Tibial artery (tissue), 4 donors: ENCODE results near the gene EFNA1.
A peak's percentile ranks its signal among the peaks of the same experiment; 100 is the strongest.

Experiments used
- DNase-seq, 2 donors: peaks; one replicate each; pipeline ENCODE4 v3.0.0-alpha.2; 2019
- H3K27ac ChIP-seq, 2 donors: fragments of 200-600 bp; sonication (generic) in 1 of 2; 1 replicate in 1 of 2; 2 replicates in 1 of 2; pipeline ENCODE4 v1.5.1; 2018 to 2019; ENCODE audit warnings: mild to moderate bottlenecking in 1 of 2
- H3K27me3 ChIP-seq, 2 donors: fragments of 200-600 bp; sonication (generic) in 1 of 2; one replicate each; pipeline versions ENCODE4 v1.5.1 to v1.6.0; 2016 to 2019
- H3K36me3 ChIP-seq, 3 donors: fragments of 200-600 bp; sonication (generic) in 2 of 3; one replicate each; pipeline ENCODE4 v1.5.1; 2016 to 2019; ENCODE audit warnings: mild to moderate bottlenecking in 2 of 3
- H3K4me1 ChIP-seq, 4 donors: fragments of 200-600 bp; sonication (generic) in 2 of 4; 1 replicate in 3 of 4; 2 replicates in 1 of 4; pipeline ENCODE4 v1.5.1; 2016 to 2019
- H3K4me3 ChIP-seq, 2 donors: fragments of 200-600 bp; sonication (generic) in 1 of 2; 1 replicate in 1 of 2; 2 replicates in 1 of 2; pipeline ENCODE4 v1.5.1; 2018 to 2019; ENCODE audit warnings: mild to moderate bottlenecking in 2 of 2
- H3K9me3 ChIP-seq, 3 donors: fragments of 200-600 bp; sonication (generic) in 1 of 3; one replicate each; pipeline ENCODE4 v1.5.1; 2016 to 2019
- CTCF ChIP-seq, 2 experiments: fragments of 200-600 bp in 1 of 2; fragments of 450-650 bp in 1 of 2; IDR thresholded peaks; one replicate each; pipeline ENCODE4 v1.5.1; 2017 to 2019; ENCODE audit warnings: antibody characterized with exemption in 2 of 2, mild to moderate bottlenecking in 1 of 2, moderate library complexity in 1 of 2
- intact Hi-C: fragments of 100-400 bp; cut with DNase I; formaldehyde crosslinking; loops from one replicate; pipeline ENCODE4 v1.15.0; 2023; ENCODE audit warnings: low total_unique reads

The EFNA1 gene

GRCh38 chr1:155126556-155127104 lies 1.0 kb upstream of the EFNA1 start:
- H3K27me3 ChIP-seq: peaks cover 0 to 41% of the 10 kb centered on the region in 2 donors
- intact Hi-C loops: loop anchor here (5.0 kb wide), 1 partner anchor 34 kb away; no protein-coding TSS in a partner anchor
- H3K4me3 ChIP-seq: peak overlapping the region; percentile 55 to 59
- H3K27ac ChIP-seq: peak overlapping the region; percentile 41 to 62
- H3K9me3 ChIP-seq: no peaks in the 10 kb centered on the region
- peak in 1 of 2 donors; percentile 67 for DNase-seq
- H3K4me1 ChIP-seq: peaks cover 0 to 39% (median 28%) of the 10 kb centered on the region in 4 donors
- no peak for TF ChIP-seq CTCF (IDR thresholded peaks at IDR 0.05)
- peaks cover 0 to 6% (median 0%) of the 10 kb centered on the region in 3 donors for H3K36me3 ChIP-seq

- no peaks in the 10 kb centered on the region for H3K9me3 ChIP-seq
- peaks cover 0 to 43% of the 10 kb centered on the region in 2 donors for H3K27me3 ChIP-seq
- peak overlapping the region; percentile 55 to 59 for H3K4me3 ChIP-seq
- DNase-seq: no peak
- H3K36me3 ChIP-seq: peaks cover 0 to 21% (median 0%) of the 10 kb centered on the region in 3 donors
- intact Hi-C loops: loop anchor here (5.0 kb wide), 1 partner anchor 36 kb away; no protein-coding TSS in a partner anchor
- H3K4me1 ChIP-seq: peaks cover 0 to 39% (median 28%) of the 10 kb centered on the region in 4 donors
- no peak for TF ChIP-seq CTCF (IDR thresholded peaks at IDR 0.05)
- H3K27ac ChIP-seq: peak overlapping the region; percentile 41 to 62
These were observed 485 bp downstream of the EFNA1 start for GRCh38 chr1:155127967-155128754.

- H3K27ac ChIP-seq: no peak overlapping the region
- no peak for DNase-seq
- intact Hi-C loops: loop anchor here (5.0 kb wide), 1 partner anchor 37 kb away; no protein-coding TSS in a partner anchor
These were observed 1.2 kb downstream of the EFNA1 start for GRCh38 chr1:155128755-155129473.

GRCh38 chr1:155130272-155131006 lies 2.8 kb downstream of the EFNA1 start:
- DNase-seq: no peak
- Histone ChIP-seq H3K4me3 (peak overlapping the region; percentile 15 to 59), H3K27ac (no peak overlapping the region), H3K4me1 (peaks cover 0 to 45% (median 35%) of the 10 kb centered on the region in 4 donors), H3K9me3 (no peaks in the 10 kb centered on the region), H3K36me3 (peaks cover 0 to 36% (median 0%) of the 10 kb centered on the region in 3 donors), H3K27me3 (peaks cover 0 to 43% of the 10 kb centered on the region in 2 donors)
- intact Hi-C loops: no loop called here
- no peak for TF ChIP-seq CTCF (IDR thresholded peaks at IDR 0.05)

More at GRCh38 chr1:155128755-155129473, 1.2 kb downstream of the EFNA1 start:
- Histone ChIP-seq H3K4me1 (peaks cover 0 to 43% (median 28%) of the 10 kb centered on the region in 4 donors), H3K27me3 (peaks cover 0 to 43% of the 10 kb centered on the region in 2 donors), H3K9me3 (no peaks in the 10 kb centered on the region), H3K36me3 (peaks cover 0 to 28% (median 0%) of the 10 kb centered on the region in 3 donors), H3K4me3 (peak overlapping the region; percentile 55 to 59)
- TF ChIP-seq CTCF (IDR thresholded peaks at IDR 0.05): no peak

- H3K27ac ChIP-seq: no peak overlapping the region
- TF ChIP-seq CTCF (IDR thresholded peaks at IDR 0.05): no peak
- H3K36me3 ChIP-seq: peaks cover 0 to 36% (median 0%) of the 10 kb centered on the region in 3 donors
- H3K4me1 ChIP-seq: peaks cover 0 to 42% (median 31%) of the 10 kb centered on the region in 4 donors
- H3K27me3 ChIP-seq: peaks cover 0 to 43% of the 10 kb centered on the region in 2 donors
- no peak overlapping the region for H3K4me3 ChIP-seq
- DNase-seq: no peak
- intact Hi-C loops: no loop called here
- no peaks in the 10 kb centered on the region for H3K9me3 ChIP-seq
These were observed 3.6 kb downstream of the EFNA1 start for GRCh38 chr1:155131285-155131684.
